Sigmoid colon (tissue), 4 donors: Measurements from ENCODE around the gene ENC1.

Source experiments
- EP300 ChIP-seq, 4 donors: sonication (generic); formaldehyde crosslinking; IDR thresholded peaks; one replicate each; pipeline ENCODE4 v1.6.1; 2017; ENCODE audit warnings: antibody characterized with exemption in 4 of 4
- POLR2A ChIP-seq, 2 donors: fragments of 450-650 bp; IDR thresholded peaks; one replicate each; pipeline ENCODE4 v1.6.1; 2016; ENCODE audit warnings: antibody characterized with exemption in 2 of 2, mild to moderate bottlenecking in 2 of 2, moderate library complexity in 2 of 2
- POLR2AphosphoS5 ChIP-seq, 4 donors: sonication (generic); formaldehyde crosslinking; IDR thresholded peaks; one replicate each; pipeline ENCODE4 v1.6.1; 2017; ENCODE audit warnings: antibody characterized with exemption in 4 of 4
- TF ChIP-seq, protein P1 (sequence below), 4 experiments: fragments of 450-650 bp in 3 of 4; fragments of 200-600 bp in 1 of 4; IDR thresholded peaks; one replicate each; pipeline ENCODE4 v1.5.1; 2016 to 2019; ENCODE audit warnings: antibody characterized with exemption in 4 of 4, mild to moderate bottlenecking in 3 of 4, moderate library complexity in 2 of 4

DNA sequence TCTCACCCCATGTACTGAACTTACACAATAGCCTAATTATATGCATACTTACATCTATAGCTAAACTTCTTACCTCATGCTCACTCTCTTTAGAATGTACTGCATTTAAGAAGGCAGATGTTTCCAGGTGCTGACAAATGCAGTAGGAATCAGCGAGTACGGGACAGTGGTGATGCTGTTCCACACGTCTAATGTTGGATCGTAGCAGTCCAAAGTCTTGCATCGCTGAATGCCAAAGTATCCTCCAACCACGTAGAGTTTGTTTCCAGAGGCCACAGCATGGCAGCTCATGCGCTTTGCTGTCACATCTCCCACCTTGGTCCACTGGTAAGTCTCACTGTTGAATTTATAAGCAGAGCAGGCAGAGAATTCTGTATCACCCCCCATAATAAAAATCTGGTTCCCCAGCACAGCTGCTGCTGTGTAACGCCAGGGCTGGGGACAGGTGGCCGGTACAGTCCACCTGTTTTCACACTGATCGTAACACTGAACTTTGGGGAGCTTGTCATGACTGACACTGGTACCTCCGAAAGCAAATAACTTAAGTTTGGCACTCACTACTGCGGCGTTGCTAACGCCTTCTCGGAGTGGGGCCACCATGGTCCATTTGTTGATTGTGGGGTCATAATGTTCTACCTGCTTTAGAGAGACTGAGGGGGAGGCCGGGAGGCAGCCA is 5.8 kb downstream of the ENC1 start:
- TF ChIP-seq POLR2AphosphoS5 (IDR thresholded peaks at IDR 0.05), result no peak
- TF ChIP-seq, protein P1, sequence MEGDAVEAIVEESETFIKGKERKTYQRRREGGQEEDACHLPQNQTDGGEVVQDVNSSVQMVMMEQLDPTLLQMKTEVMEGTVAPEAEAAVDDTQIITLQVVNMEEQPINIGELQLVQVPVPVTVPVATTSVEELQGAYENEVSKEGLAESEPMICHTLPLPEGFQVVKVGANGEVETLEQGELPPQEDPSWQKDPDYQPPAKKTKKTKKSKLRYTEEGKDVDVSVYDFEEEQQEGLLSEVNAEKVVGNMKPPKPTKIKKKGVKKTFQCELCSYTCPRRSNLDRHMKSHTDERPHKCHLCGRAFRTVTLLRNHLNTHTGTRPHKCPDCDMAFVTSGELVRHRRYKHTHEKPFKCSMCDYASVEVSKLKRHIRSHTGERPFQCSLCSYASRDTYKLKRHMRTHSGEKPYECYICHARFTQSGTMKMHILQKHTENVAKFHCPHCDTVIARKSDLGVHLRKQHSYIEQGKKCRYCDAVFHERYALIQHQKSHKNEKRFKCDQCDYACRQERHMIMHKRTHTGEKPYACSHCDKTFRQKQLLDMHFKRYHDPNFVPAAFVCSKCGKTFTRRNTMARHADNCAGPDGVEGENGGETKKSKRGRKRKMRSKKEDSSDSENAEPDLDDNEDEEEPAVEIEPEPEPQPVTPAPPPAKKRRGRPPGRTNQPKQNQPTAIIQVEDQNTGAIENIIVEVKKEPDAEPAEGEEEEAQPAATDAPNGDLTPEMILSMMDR (IDR thresholded peaks at IDR 0.05), result no peak
- no peak for TF ChIP-seq POLR2A (IDR thresholded peaks at IDR 0.05)
- TF ChIP-seq EP300 (IDR thresholded peaks at IDR 0.05), result no peak
